T-cell (primary cell): ENCODE results near the gene SNED1. TPM values are rescaled to one million over a fixed set of nuclear protein-coding genes. Genes with fewer than 3 reads are reported as not detected.

Experiments used
- ATAC-seq, 4 experiments: fragments of 200-7000 bp in 3 of 4; fragments of 150-1000 bp in 1 of 4; cut with Tn5 transposase; replicated peaks in 1 of 4; 1 replicate in 3 of 4; 2 replicates in 1 of 4; pipeline ENCODE4 v1.10.0; 2021; ENCODE audit warnings: moderate library complexity in 3 of 4, mild to moderate bottlenecking in 2 of 4, moderate number of reproducible peaks in 1 of 4
- CTCF ChIA-PET, 2 donors: fragments of 300-600 bp; sonication (Branson Sonifier 250); formaldehyde crosslinking; loops; one replicate each; lab custom pipeline; 2022; ENCODE audit warnings: antibody characterized with exemption in 2 of 2; lab: Charles Lee
- POLR2A ChIA-PET, 2 donors: fragments of 300-600 bp; sonication (Branson Sonifier 250); formaldehyde crosslinking; loops; one replicate each; lab custom pipeline; 2022; ENCODE audit warnings: antibody characterized with exemption in 2 of 2; lab: Charles Lee
- DNase-seq, 35 experiments: peaks; one replicate each; pipeline versions ENCODE4 v3.0.0 to v3.0.0-alpha.2; 2013 to 2023
- H3K27ac ChIP-seq: one replicate; pipeline ENCODE4 v1.5.1; 2013; ENCODE audit warnings: low read length
- H3K27me3 ChIP-seq, 2 experiments: replicated peaks in 1 of 2; 1 replicate in 1 of 2; 2 replicates in 1 of 2; pipeline versions ENCODE4 v1.6.1 to v1.7.0; 2013; ENCODE audit warnings: low read length in 1 of 2, mixed read lengths in 1 of 2; ENCODE audit not compliant: control insufficient read depth in 2 of 2, insufficient read depth in 2 of 2; ENCODE audit errors: extremely low read depth in 1 of 2
- H3K36me3 ChIP-seq, 2 donors: 1 replicate in 1 of 2; 2 replicates in 1 of 2; pipeline versions ENCODE4 v1.6.1 to v1.7.0; 2013; ENCODE audit warnings: low read length in 1 of 2; ENCODE audit not compliant: control insufficient read depth in 2 of 2, insufficient read depth in 1 of 2; ENCODE audit errors: extremely low read depth in 1 of 2
- H3K4me1 ChIP-seq, 2 experiments: 1 replicate in 1 of 2; 2 replicates in 1 of 2; pipeline versions ENCODE4 v1.6.1 to v1.7.0; 2013; ENCODE audit warnings: low read length in 2 of 2, mixed read lengths in 1 of 2; ENCODE audit not compliant: insufficient read depth in 2 of 2, control insufficient read depth in 1 of 2; ENCODE audit errors: extremely low read depth in 1 of 2
- H3K4me3 ChIP-seq, 2 donors: 1 replicate in 1 of 2; 2 replicates in 1 of 2; pipeline versions ENCODE4 v1.5.1 to v1.7.0; 2013; ENCODE audit warnings: mild to moderate bottlenecking in 2 of 2, low read length in 1 of 2, moderate library complexity in 1 of 2; ENCODE audit not compliant: control insufficient read depth in 1 of 2; ENCODE audit errors: extremely low read depth in 1 of 2
- H3K9me3 ChIP-seq: 2 replicates; pipeline ENCODE4 v1.7.0; 2013
- H3K27ac Mint-ChIP-seq, 2 donors: one replicate each; pipeline ENCODE4 v1.8.0; 2020 to 2021; ENCODE audit warnings: mild to moderate bottlenecking in 2 of 2, mixed read lengths in 2 of 2
- H3K27me3 Mint-ChIP-seq, 2 donors: one replicate each; pipeline ENCODE4 v1.8.0; 2021 to 2022; ENCODE audit warnings: mixed read lengths in 2 of 2
- H3K36me3 Mint-ChIP-seq: one replicate; pipeline ENCODE4 v1.8.0; 2021; ENCODE audit warnings: mixed read lengths
- H3K4me1 Mint-ChIP-seq, 3 donors: one replicate each; pipeline ENCODE4 v1.8.0; 2020 to 2022; ENCODE audit warnings: mixed read lengths in 3 of 3, mild to moderate bottlenecking in 1 of 3
- H3K4me3 Mint-ChIP-seq, 3 donors: one replicate each; pipeline ENCODE4 v1.8.0; 2020 to 2022; ENCODE audit warnings: mild to moderate bottlenecking in 3 of 3, mixed read lengths in 3 of 3, moderate library complexity in 3 of 3
- H3K9me3 Mint-ChIP-seq, 3 donors: one replicate each; pipeline ENCODE4 v1.8.0; 2020 to 2022; ENCODE audit warnings: mixed read lengths in 3 of 3
- WGBS: methylation state at CpG from one replicate; pipeline ENCODE4 v1.1.5; 2013; ENCODE audit warnings: missing lambda C conversion rate; ENCODE audit not compliant: insufficient coverage; 5-methylcytosine and 5-hydroxymethylcytosine counted together
- total RNA-seq, 35 experiments: library from RNA in 6 of 35; stranded (reverse) in 6 of 35; fragments of 120-200 nt in 1 of 35; gene quantifications; one replicate each; pipeline versions ENCODE4 v1.2.1 to v1.2.4 and lab custom pipeline; 2013 to 2026

SNED1 gene
- total RNA-seq, 5 donors from 2014 or later (not counting 1 experiment from before 2014, with no cell fraction given): 37.7 to 82.5 (median 69.4) TPM

DNA sequence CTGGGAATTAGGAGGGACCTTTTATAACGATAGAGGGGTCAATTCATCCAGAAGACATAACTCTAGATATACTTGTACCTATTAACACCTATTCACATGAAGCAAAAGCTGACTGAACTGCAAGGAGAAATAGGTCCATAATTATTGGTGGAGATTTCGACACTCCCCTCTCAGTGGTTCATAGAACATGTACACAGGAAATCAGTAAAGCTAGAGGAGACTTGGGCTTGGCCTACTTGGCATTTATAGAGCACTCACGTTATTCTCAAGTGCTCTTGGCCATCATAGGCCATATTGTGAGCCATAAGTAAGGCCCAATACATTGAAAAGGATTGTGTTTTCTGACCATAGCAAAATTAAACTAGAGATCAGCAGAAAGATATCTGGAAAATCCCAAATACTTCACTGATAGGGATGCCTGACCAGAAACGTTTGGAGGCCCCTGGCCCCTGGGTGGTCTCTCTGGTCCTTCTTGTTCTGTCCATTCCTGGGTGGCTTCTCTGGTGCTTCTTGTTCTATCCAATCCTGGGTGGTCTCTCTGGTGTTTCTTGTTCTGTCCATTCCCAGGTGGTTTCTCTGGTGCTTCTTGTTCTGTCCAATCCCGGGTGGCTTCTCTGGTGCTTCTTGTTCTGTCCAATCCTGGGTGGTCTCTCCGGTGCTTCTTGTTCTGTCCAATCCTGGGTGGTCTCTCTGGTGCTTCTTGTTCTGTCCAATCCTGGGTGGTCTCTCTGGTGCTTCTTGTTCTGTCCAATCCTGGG lies 49.0 kb downstream of the SNED1 start:
- Mint-ChIP-seq H3K9me3 (peaks cover 0 to 6% (median 0%) of the 10 kb centered on the region in 3 donors), H3K4me3 (no peak overlapping the region), H3K4me1 (peaks cover 0 to 2% (median 2%) of the 10 kb centered on the region in 3 donors), H3K27me3 (no peaks in the 10 kb centered on the region), H3K27ac (no peak overlapping the region), H3K36me3 (peaks cover 11% of the 10 kb centered on the region)
- DNase-seq (no peak), ATAC-seq (no peak)
- peaks cover 0 to 13% of the 10 kb centered on the region in 2 donors for H3K36me3 ChIP-seq
- ChIA-PET POLR2A (no interaction called here), CTCF (interaction anchor here in 1 of 2 donors (0.7 kb wide), 1 partner anchor 11 kb away, joined by 11 read pairs; no protein-coding TSS in a partner anchor)
- H3K27ac ChIP-seq: no peak overlapping the region
- H3K4me3 ChIP-seq: no peak overlapping the region
- no peaks in the 10 kb centered on the region for H3K9me3 ChIP-seq
- WGBS: 88% methylated on average over 1 of the region's 6 CpGs
- H3K4me1 ChIP-seq: peaks cover 0 to 4% of the 10 kb centered on the region in 2 experiments
- peaks cover 0 to 15% of the 10 kb centered on the region in 2 experiments for H3K27me3 ChIP-seq

- no peaks in the 10 kb centered on the region for H3K4me1 Mint-ChIP-seq
- POLR2A ChIA-PET: no interaction called here
- H3K27me3 ChIP-seq: peaks cover 0 to 15% of the 10 kb centered on the region in 2 experiments
- ATAC-seq (no peak), DNase-seq (peak in 1 of 35 experiments; percentile 12)
- H3K36me3 Mint-ChIP-seq: peaks cover 11% of the 10 kb centered on the region
- peaks cover 0 to 6% (median 0%) of the 10 kb centered on the region in 3 donors for H3K9me3 Mint-ChIP-seq
- no peak overlapping the region for H3K4me3 ChIP-seq
- H3K27ac Mint-ChIP-seq: no peak overlapping the region
- no peaks in the 10 kb centered on the region for H3K9me3 ChIP-seq
- CTCF ChIA-PET: interaction anchor here in 1 of 2 donors (0.7 kb wide), 1 partner anchor 12 kb away, joined by 11 read pairs; no protein-coding TSS in a partner anchor
- H3K27ac ChIP-seq: no peak overlapping the region
- H3K36me3 ChIP-seq: peaks cover 0 to 13% of the 10 kb centered on the region in 2 donors
- H3K27me3 Mint-ChIP-seq: no peaks in the 10 kb centered on the region
- H3K4me1 ChIP-seq: peaks cover 0 to 4% of the 10 kb centered on the region in 2 experiments
- no peak overlapping the region for H3K4me3 Mint-ChIP-seq
- WGBS: 92% methylated on average over 25 of the region's 30 CpGs
These were observed 49.9 kb downstream of the SNED1 start for GRCh38 chr2:241048149-241048948.

DNA sequence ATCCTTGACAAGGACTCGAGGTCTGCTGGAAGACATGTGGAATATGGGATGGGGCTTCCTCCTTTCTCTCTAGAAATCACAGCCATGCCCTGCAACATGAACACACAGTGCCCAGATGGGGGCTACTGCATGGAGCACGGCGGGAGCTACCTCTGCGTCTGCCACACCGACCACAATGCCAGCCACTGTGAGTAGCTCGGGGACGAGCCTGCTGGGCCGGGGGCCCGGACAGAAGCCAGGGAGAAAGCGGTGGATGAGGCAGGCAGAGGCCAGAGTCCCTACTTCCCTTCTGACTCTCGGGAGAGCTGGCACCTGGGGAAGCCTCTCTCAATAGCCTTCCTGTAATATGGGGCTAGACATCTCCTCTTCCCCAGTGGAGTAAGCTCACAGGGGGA lies 50.5 kb downstream of the SNED1 start:
- Histone ChIP-seq H3K27me3 (peaks cover 0 to 15% of the 10 kb centered on the region in 2 experiments), H3K27ac (no peak overlapping the region), H3K36me3 (peaks cover 0 to 13% of the 10 kb centered on the region in 2 donors), H3K4me3 (no peak overlapping the region), H3K4me1 (peaks cover 0 to 4% of the 10 kb centered on the region in 2 experiments), H3K9me3 (no peaks in the 10 kb centered on the region)
- DNase-seq: no peak
- Mint-ChIP-seq H3K4me1 (no peaks in the 10 kb centered on the region), H3K36me3 (peaks cover 8% of the 10 kb centered on the region), H3K27ac (no peak overlapping the region), H3K4me3 (no peak overlapping the region), H3K27me3 (no peaks in the 10 kb centered on the region), H3K9me3 (peaks cover 0 to 6% (median 0%) of the 10 kb centered on the region in 3 donors)
- CTCF ChIA-PET: no interaction called here
- 92% methylated on average over 9 of the region's 11 CpGs for WGBS
- ATAC-seq: no peak
- POLR2A ChIA-PET: no interaction called here

DNA sequence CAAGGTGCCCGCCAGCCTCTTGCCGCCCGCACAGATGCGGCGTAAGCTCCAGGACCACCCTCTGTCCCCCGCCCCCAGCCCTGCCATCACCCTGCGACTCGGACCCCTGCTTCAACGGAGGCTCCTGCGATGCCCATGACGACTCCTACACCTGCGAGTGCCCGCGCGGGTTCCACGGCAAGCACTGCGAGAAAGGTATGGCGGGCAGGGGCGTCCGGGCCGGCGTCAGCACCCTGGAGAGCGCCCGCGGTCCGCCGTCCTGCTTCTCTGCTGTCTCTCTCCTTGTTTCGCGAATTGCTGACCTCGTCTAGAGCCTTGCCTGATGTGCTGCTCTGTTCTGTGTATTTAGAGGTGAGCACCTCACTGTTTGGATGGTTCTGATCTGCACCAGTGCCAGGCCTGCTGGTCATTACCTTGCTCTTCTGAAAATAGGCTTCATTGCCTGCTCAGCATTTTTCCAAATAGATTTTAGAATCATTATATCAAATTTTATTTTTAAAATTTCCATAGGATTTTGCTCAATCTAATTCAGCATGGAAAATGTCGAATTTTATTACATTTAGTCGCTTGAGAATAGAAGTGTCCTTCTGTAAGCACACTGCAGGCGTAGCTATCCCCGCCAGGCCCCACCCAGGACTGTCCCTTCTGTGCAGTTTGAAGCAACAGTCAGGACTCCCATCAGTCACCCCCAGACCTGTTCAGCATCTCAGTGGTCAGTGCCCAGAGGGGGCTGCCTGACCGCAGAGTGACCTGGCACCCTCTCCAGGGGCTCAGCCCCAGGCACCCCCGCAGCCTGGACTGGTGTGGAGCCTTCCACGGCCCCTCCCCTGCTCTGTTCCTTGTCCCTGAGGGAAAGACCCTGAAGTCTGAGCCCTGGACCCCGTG lies 51.6 kb downstream of the SNED1 start:
- no peak overlapping the region for H3K4me3 Mint-ChIP-seq
- H3K9me3 Mint-ChIP-seq: peaks cover 0 to 5% (median 0%) of the 10 kb centered on the region in 3 donors
- H3K27ac Mint-ChIP-seq: no peak overlapping the region
- DNase-seq (no peak), ATAC-seq (no peak)
- no peaks in the 10 kb centered on the region for H3K4me1 Mint-ChIP-seq
- 84% methylated on average over 26 of the region's 38 CpGs for WGBS
- CTCF ChIA-PET: no interaction called here
- Histone ChIP-seq H3K27ac (no peak overlapping the region), H3K4me3 (no peak overlapping the region), H3K4me1 (peaks cover 0 to 4% of the 10 kb centered on the region in 2 experiments), H3K27me3 (peaks cover 0 to 15% of the 10 kb centered on the region in 2 experiments), H3K36me3 (peaks cover 0 to 13% of the 10 kb centered on the region in 2 donors), H3K9me3 (no peaks in the 10 kb centered on the region)
- peaks cover 14% of the 10 kb centered on the region for H3K36me3 Mint-ChIP-seq
- H3K27me3 Mint-ChIP-seq: no peaks in the 10 kb centered on the region
- POLR2A ChIA-PET: no interaction called here

GRCh38 chr2:241050624-241051577 lies 52.5 kb downstream of the SNED1 start:
- Mint-ChIP-seq H3K4me1 (no peaks in the 10 kb centered on the region), H3K9me3 (peaks cover 0 to under 1% (median 0%) of the 10 kb centered on the region in 3 donors), H3K27ac (no peak overlapping the region), H3K4me3 (no peak overlapping the region), H3K36me3 (peaks cover 9% of the 10 kb centered on the region), H3K27me3 (no peaks in the 10 kb centered on the region)
- Histone ChIP-seq H3K27me3 (peaks cover 0 to 15% of the 10 kb centered on the region in 2 experiments), H3K36me3 (peaks cover 0 to 13% of the 10 kb centered on the region in 2 donors), H3K4me3 (no peak overlapping the region), H3K27ac (no peak overlapping the region), H3K4me1 (peaks cover 0 to 4% of the 10 kb centered on the region in 2 experiments), H3K9me3 (no peaks in the 10 kb centered on the region)
- DNase-seq (peak in 4 of 35 experiments; percentile 4 to 23 (median 14)), ATAC-seq (peak in 1 of 4 experiments; percentile 46)
- 74% methylated on average over 18 of the region's 18 CpGs for WGBS
- CTCF ChIA-PET: no interaction called here
- POLR2A ChIA-PET: no interaction called here
